GM21723 (cell line): ENCODE results near the gene GRIK2.
"Not testable (repeated sequence)": the region's sequence is repeated elsewhere in the genome, so short reads cannot be mapped to it uniquely, and the experiment has no call there.

Experiments used
- ATAC-seq: cut with Tn5 transposase; IDR thresholded peaks from one replicate; pipeline ENCODE4 v1.9.1; 2021; ENCODE audit warnings: mild to moderate bottlenecking, moderate library complexity; ENCODE audit not compliant: unreplicated experiment

The GRIK2 gene

DNA sequence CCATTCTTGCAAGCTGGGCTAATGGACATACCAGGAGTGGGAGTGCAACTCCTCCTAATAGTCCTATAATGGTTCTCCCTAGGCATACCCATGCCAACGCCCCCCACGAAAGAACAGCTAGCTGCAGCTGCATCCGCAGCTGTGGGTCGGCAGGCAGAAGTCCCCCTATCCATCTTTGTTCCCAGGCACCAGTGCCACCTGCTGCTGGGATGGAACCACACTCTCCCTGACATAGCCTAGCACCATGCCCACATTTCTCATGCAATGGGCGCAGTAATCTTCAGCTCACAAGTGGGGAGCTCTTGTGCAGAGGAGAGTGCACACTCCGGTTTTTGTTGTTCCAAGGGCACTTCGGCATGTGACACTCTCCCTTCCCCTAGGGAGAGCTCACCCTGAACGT is 567.8 kb downstream of the GRIK2 start:
- ATAC-seq, result no peak

- ATAC-seq, result no peak
These were observed 587.4 kb downstream of the GRIK2 start for GRCh38 chr6:101980924-101981323.

DNA sequence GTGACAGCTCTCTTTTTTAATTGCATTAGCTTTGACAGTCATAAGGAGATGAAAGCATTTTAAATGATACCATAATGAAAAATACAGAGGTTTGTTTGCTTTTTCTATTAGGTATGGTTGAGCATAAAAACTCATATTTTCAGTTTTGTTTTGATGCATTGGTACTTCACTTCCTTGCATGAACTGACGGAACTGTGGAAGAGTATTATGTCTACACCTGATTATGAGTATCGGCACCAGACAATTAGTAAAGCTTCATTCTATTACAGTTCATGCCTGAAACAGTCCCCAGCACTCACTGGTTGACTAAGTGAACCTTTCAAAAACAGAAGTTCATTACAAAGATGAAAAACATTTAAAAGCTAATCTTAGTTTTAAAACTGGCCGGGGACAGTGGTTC is 593.0 kb downstream of the GRIK2 start:
- no peak for ATAC-seq

GRCh38 chr6:101992286-101992685 is 598.8 kb downstream of the GRIK2 start:
- no peak for ATAC-seq

GRCh38 chr6:101994521-101994920 is 601.0 kb downstream of the GRIK2 start:
- ATAC-seq, result no peak

GRCh38 chr6:102015431-102015830 is 621.9 kb downstream of the GRIK2 start:
- no peak for ATAC-seq

- no peak for ATAC-seq
These were observed 628.8 kb downstream of the GRIK2 start for GRCh38 chr6:102022281-102022680.

DNA sequence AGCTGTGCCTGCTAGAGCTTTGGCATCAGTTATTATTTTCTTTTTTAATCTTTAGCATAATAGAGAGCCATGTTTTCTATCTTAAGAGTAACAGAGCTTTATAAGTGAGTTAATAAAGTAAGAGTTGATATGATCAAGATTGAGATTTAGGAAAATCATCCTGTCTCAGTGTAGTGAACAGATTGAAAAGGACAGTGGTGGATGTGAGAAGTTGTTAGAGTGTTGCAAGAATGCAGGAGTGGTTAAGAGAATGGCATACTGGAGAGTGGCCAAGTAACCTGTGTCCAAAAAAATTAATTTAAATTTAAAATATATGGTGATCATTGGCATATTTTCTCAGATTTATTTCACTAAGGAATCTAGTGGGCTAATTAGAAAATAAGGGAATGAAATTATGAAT is 629.3 kb downstream of the GRIK2 start:
- no peak for ATAC-seq

DNA sequence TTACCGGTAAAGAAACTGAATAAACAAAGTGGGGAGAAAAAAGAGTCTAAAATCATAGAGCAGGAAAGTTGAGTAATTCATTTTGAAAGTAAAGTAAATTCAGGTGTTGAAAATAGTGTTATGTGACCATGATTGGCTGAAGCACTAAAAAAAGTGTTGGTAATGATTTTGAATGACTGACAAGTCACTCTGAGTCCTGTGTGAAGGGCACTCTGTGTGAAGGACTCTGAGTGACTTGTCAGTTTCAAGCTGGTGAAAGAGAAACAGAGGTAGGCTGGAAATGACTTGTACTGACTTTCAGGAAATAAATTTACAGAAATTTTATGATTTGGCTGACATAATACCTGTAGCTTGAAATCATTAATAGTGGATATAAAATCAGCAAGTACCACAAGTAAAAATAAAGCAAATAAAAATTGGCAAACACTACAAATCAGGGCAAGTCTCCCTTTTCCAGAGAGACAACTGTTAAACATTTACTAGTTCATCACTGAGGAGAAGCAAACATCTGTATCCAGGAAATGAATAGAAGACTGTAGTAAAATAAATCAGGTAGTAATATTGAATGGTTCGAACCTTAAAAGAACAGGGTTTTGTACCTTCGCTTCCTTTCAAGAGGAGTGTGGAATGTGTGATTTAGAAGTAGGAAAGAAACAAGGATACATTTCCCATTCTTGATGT is 630.6 kb downstream of the GRIK2 start:
- ATAC-seq, result no peak

DNA sequence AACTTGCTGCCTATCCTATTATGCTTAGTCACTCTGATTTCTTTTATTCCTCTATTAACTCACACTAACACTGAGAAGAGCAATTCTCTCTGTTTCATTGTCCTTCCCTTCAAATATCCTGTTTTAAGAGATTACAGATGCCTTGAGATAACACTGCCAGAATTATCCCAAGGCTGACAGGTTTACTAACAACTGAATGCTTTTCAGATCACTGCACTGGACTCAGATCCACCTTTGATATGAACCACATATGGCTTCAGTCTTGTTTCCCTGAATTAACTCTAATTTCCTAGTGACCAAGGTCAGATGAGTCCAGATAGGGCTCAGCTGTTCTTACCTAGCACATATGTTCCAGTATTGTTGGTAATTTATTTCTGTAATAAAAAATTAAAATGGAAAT is 633.1 kb downstream of the GRIK2 start:
- no peak for ATAC-seq

DNA sequence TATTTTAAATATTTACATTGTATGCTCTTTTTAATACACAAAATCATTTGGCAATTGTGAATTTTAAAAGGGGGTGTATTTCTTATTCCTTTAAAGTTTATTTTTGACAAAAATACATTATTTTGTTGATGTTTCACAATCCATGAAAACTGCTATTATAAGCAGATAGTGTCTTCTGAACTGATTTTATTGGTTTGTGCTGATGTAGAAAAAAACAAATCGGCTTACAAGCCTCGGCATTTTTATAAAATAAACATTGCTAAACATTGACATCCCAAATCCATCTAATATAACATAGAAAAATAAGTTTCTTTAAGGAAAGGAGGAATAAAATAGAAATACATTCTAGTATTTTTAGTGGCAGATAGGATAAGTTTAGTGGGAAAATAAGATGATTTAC is 634.7 kb downstream of the GRIK2 start:
- ATAC-seq, result no peak

DNA sequence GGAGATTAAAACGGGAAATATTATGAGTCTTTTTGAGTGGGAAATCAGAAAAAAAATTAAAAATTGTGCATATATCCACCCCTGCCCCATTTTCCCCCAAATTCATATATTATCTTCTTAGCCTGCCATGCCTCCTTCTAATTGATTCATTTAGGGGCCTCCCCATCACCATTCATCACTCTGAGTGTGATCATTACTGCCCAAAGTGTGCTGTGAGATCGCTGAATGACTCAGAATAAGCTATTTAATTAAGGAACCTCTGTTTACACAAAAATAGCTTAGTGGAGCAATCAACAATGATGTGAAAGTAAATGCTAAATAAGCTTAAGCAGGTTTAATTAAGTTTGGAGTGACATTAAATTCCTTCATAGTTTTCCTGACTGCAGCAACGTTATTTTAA is 645.5 kb downstream of the GRIK2 start:
- ATAC-seq, result no peak

DNA sequence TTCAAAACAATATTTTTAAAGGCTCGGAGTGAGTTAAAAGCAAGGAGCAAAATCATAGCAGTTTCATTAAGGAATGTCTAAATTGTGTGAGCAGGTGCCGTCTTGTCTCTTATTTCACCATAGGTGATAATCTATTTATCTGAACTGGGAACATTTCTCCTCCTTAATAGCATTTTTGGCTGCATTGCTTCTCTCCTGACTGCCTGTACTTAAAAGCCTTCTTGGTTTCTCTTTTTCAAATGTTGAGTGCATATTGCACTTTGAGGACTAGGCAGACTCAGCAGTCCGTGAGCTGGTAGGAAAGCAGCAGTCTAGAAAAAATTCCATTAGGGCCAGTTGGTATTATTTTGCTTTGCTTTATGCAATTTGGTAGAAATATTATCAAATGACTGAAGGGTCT is 645.9 kb downstream of the GRIK2 start:
- no peak for ATAC-seq

- no peak for ATAC-seq
These were observed 657.5 kb downstream of the GRIK2 start for GRCh38 chr6:102051001-102051400.

- ATAC-seq, result no peak
These were observed 658.2 kb downstream of the GRIK2 start for GRCh38 chr6:102051720-102052119.

- ATAC-seq, result no peak
These were observed 670.6 kb downstream of the GRIK2 start for GRCh38 chr6:102064142-102064541.

- no peak for ATAC-seq
These were observed 672.8 kb downstream of the GRIK2 start for GRCh38 chr6:102066301-102066700.

DNA sequence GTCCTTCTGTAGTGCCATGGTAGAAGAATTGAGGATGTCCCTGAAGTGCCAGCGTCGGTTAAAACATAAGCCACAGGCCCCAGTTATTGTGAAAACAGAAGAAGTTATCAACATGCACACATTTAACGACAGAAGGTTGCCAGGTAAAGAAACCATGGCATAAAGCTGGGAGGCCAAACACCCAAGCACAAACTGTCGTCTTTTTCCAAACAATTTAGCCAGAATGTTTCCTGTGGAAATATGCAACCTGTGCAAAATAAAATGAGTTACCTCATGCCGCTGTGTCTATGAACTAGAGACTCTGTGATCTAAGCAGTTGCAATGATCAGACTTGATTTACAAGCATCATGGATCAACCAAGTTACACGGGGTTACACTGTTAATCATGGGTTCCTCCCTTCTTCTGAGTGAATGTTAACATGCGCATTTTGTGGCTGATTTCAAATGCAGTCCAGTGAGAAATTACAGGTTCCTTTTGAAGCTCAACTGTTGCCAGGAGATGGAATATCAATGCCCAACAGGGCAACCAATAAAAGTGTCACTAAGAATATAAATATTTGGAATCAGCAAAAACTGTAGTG is 674.9 kb downstream of the GRIK2 start:
- ATAC-seq, result no peak

DNA sequence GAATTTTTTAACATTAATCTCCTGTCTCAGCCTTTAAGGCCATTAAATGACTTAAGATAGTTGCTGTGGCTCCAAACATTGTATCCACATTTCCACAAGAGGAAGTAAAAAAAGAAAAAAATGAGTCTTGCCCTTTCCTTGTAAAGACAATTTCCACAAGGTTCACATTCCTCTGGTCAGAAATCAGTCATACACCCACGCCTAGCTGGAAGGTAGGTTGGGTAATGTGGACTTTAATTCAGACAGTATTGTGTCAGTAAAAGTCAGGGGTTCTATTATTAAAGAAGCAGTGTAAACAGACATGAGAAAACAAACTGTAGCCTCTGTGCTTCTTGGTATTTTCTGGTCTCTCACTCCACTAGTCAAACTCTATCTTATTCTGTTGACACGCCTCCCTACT is 682.0 kb downstream of the GRIK2 start:
- no peak for ATAC-seq

DNA sequence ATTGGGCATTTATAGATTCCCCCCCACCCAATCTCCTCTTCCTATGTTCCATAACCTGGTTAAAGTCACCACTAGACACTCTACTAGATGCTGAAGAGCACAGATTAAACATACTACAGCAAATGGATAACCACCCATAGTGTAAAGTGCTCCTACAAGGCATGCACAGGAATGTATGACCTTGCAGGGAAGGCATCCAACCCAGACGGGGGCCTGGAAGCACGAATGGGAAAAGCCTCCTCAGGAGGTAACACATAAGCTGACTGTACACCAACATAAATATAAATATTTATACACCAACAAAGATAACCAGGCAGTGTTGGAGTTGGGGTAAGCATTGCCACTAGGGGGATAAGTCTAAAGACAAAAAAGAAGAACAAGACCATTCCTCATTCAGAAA is 691.7 kb downstream of the GRIK2 start:
- no peak for ATAC-seq

- not testable (repeated sequence) for ATAC-seq
These were observed 694.7 kb downstream of the GRIK2 start for GRCh38 chr6:102088160-102088559.

- ATAC-seq, result no peak
These were observed 720.9 kb downstream of the GRIK2 start for GRCh38 chr6:102114402-102114801.

- ATAC-seq, result no peak
These were observed 722.4 kb downstream of the GRIK2 start for GRCh38 chr6:102115911-102116310.
